HAP-1 (cell line): ENCODE results near the gene NAXD.
A peak's percentile ranks its signal among the peaks of the same experiment; 100 is the strongest.
"Not testable (repeated sequence)": the region's sequence is repeated elsewhere in the genome, so short reads cannot be mapped to it uniquely, and the experiment has no call there.

ENCODE experiments used
- DNase-seq, 2 experiments: peaks; one replicate each; pipeline ENCODE4 v3.0.0-alpha.2; 2016 to 2020; ENCODE audit warnings: low spot score in 2 of 2
- H3K27me3 ChIP-seq: fragments of 250-450 bp; sonication (Bioruptor Pico); 2 replicates; pipeline ENCODE4 v1.5.1; 2020; ENCODE audit warnings: low read depth, mild to moderate bottlenecking, moderate library complexity
- H3K36me3 ChIP-seq: fragments of 250-450 bp; sonication (Bioruptor Pico); replicated peaks from 2 replicates; pipeline ENCODE4 v1.5.1; 2020; ENCODE audit warnings: mild to moderate bottlenecking
- H3K4me1 ChIP-seq: fragments of 250-450 bp; sonication (Bioruptor Pico); 2 replicates; pipeline ENCODE4 v1.5.1; 2020; ENCODE audit warnings: mild to moderate bottlenecking
- H3K4me3 ChIP-seq: fragments of 250-450 bp; sonication (Bioruptor Pico); 2 replicates; pipeline ENCODE4 v1.5.1; 2020; ENCODE audit warnings: mild to moderate bottlenecking, moderate library complexity
- H3K9me3 ChIP-seq: fragments of 250-450 bp; sonication (Bioruptor Pico); 2 replicates; pipeline ENCODE4 v1.5.1; 2020; ENCODE audit warnings: mild to moderate bottlenecking, moderate library complexity
- in situ Hi-C: fragments of 300-500 bp; cut with MboI; formaldehyde crosslinking; loops from 3 replicates; pipeline ENCODE4 v1.14.3; 2020; ENCODE audit warnings: low sequenced_read_pairs, inconsistent platforms, mixed read lengths

NAXD gene

GRCh38 chr13:110581506-110582185 is 33.7 kb upstream of the NAXD start:
- H3K4me3 ChIP-seq: no peak overlapping the region
- no peaks in the 10 kb centered on the region for H3K9me3 ChIP-seq
- H3K27me3 ChIP-seq: no peaks in the 10 kb centered on the region
- no peaks in the 10 kb centered on the region for H3K4me1 ChIP-seq
- H3K36me3 ChIP-seq: no peaks in the 10 kb centered on the region
- in situ Hi-C loops: no loop called here
- no peak for DNase-seq

- Histone ChIP-seq H3K9me3 (no peaks in the 10 kb centered on the region), H3K4me1 (no peaks in the 10 kb centered on the region), H3K27me3 (no peaks in the 10 kb centered on the region), H3K36me3 (no peaks in the 10 kb centered on the region), H3K4me3 (no peak overlapping the region)
- in situ Hi-C loops: no loop called here
- no peak for DNase-seq
These were observed 32.9 kb upstream of the NAXD start for GRCh38 chr13:110582421-110582954.

GRCh38 chr13:110583178-110583865 is 32.0 kb upstream of the NAXD start:
- no peaks in the 10 kb centered on the region for H3K27me3 ChIP-seq
- H3K36me3 ChIP-seq: no peaks in the 10 kb centered on the region
- no peaks in the 10 kb centered on the region for H3K4me1 ChIP-seq
- H3K4me3 ChIP-seq: no peak overlapping the region
- DNase-seq: no peak
- in situ Hi-C loops: no loop called here
- H3K9me3 ChIP-seq: no peaks in the 10 kb centered on the region

GRCh38 chr13:110589793-110590390 is 25.5 kb upstream of the NAXD start:
- Histone ChIP-seq H3K27me3 (no peaks in the 10 kb centered on the region), H3K36me3 (no peaks in the 10 kb centered on the region), H3K4me3 (no peak overlapping the region), H3K9me3 (no peaks in the 10 kb centered on the region), H3K4me1 (no peaks in the 10 kb centered on the region)
- no peak for DNase-seq
- in situ Hi-C loops: no loop called here

- Histone ChIP-seq H3K4me3 (no peak overlapping the region), H3K27me3 (no peaks in the 10 kb centered on the region), H3K4me1 (no peaks in the 10 kb centered on the region), H3K9me3 (no peaks in the 10 kb centered on the region), H3K36me3 (no peaks in the 10 kb centered on the region)
- DNase-seq: no peak
- in situ Hi-C loops: no loop called here
These were observed 24.8 kb upstream of the NAXD start for GRCh38 chr13:110590577-110590976.

GRCh38 chr13:110592665-110593064 is 22.7 kb upstream of the NAXD start:
- H3K9me3 ChIP-seq: no peaks in the 10 kb centered on the region
- DNase-seq: no peak
- in situ Hi-C loops: no loop called here

GRCh38 chr13:110593430-110594130 is 21.8 kb upstream of the NAXD start:
- Histone ChIP-seq H3K9me3 (no peaks in the 10 kb centered on the region), H3K36me3 (no peaks in the 10 kb centered on the region), H3K4me1 (no peaks in the 10 kb centered on the region), H3K4me3 (no peak overlapping the region), H3K27me3 (no peaks in the 10 kb centered on the region)
- DNase-seq: peak; percentile 38 to 72
- in situ Hi-C loops: no loop called here

More at GRCh38 chr13:110592665-110593064, 22.7 kb upstream of the NAXD start:
- Histone ChIP-seq H3K27me3 (no peaks in the 10 kb centered on the region), H3K4me3 (no peak overlapping the region), H3K4me1 (no peaks in the 10 kb centered on the region), H3K36me3 (no peaks in the 10 kb centered on the region)

GRCh38 chr13:110597041-110597689 is 18.2 kb upstream of the NAXD start:
- H3K27me3 ChIP-seq: no peaks in the 10 kb centered on the region
- no peak for DNase-seq
- in situ Hi-C loops: no loop called here
- H3K36me3 ChIP-seq: no peaks in the 10 kb centered on the region
- no peaks in the 10 kb centered on the region for H3K9me3 ChIP-seq
- peaks cover 15% of the 10 kb centered on the region for H3K4me1 ChIP-seq
- no peak overlapping the region for H3K4me3 ChIP-seq

- in situ Hi-C loops: loop anchor here (25.0 kb wide), 1 partner anchor 212 kb away; no protein-coding TSS in a partner anchor
- Histone ChIP-seq H3K9me3 (no peaks in the 10 kb centered on the region), H3K36me3 (no peaks in the 10 kb centered on the region), H3K4me3 (no peak overlapping the region), H3K27me3 (no peaks in the 10 kb centered on the region), H3K4me1 (peaks cover 15% of the 10 kb centered on the region)
- peak; percentile 80 to 82 for DNase-seq
These were observed 15.0 kb upstream of the NAXD start for GRCh38 chr13:110600261-110600819.

GRCh38 chr13:110600980-110601379 is 14.4 kb upstream of the NAXD start:
- DNase-seq: no peak
- in situ Hi-C loops: loop anchor here (25.0 kb wide), 1 partner anchor 211 kb away; no protein-coding TSS in a partner anchor
- H3K4me1 ChIP-seq: peaks cover 15% of the 10 kb centered on the region
- H3K36me3 ChIP-seq: no peaks in the 10 kb centered on the region
- no peaks in the 10 kb centered on the region for H3K9me3 ChIP-seq
- H3K4me3 ChIP-seq: no peak overlapping the region
- no peaks in the 10 kb centered on the region for H3K27me3 ChIP-seq

- in situ Hi-C loops: loop anchor here (25.0 kb wide), 1 partner anchor 207 kb away; no protein-coding TSS in a partner anchor
- no peak overlapping the region for H3K4me3 ChIP-seq
- no peaks in the 10 kb centered on the region for H3K36me3 ChIP-seq
- H3K27me3 ChIP-seq: no peaks in the 10 kb centered on the region
- no peak for DNase-seq
- H3K9me3 ChIP-seq: no peaks in the 10 kb centered on the region
- H3K4me1 ChIP-seq: peaks cover 9% of the 10 kb centered on the region
These were observed 10.2 kb upstream of the NAXD start for GRCh38 chr13:110605132-110605531.

GRCh38 chr13:110606281-110606680 is 9.1 kb upstream of the NAXD start:
- H3K36me3 ChIP-seq, H3K27me3 ChIP-seq, DNase-seq, H3K9me3 ChIP-seq, H3K4me3 ChIP-seq, H3K4me1 ChIP-seq: not testable (repeated sequence)
- in situ Hi-C loops: loop anchor here (25.0 kb wide), 1 partner anchor 206 kb away; no protein-coding TSS in a partner anchor
